Pons (tissue), 1 donor: ENCODE measurements around the gene PIEZO2.
A peak's percentile ranks its signal among the peaks of the same experiment; 100 is the strongest.
"Not testable (repeated sequence)": the region's sequence is repeated elsewhere in the genome, so short reads cannot be mapped to it uniquely, and the experiment has no call there.

Experiments used
- DNase-seq: peaks from one replicate; pipeline ENCODE4 v3.0.0-alpha.2; 2016; ENCODE audit warnings: low spot score

PIEZO2 gene

DNA sequence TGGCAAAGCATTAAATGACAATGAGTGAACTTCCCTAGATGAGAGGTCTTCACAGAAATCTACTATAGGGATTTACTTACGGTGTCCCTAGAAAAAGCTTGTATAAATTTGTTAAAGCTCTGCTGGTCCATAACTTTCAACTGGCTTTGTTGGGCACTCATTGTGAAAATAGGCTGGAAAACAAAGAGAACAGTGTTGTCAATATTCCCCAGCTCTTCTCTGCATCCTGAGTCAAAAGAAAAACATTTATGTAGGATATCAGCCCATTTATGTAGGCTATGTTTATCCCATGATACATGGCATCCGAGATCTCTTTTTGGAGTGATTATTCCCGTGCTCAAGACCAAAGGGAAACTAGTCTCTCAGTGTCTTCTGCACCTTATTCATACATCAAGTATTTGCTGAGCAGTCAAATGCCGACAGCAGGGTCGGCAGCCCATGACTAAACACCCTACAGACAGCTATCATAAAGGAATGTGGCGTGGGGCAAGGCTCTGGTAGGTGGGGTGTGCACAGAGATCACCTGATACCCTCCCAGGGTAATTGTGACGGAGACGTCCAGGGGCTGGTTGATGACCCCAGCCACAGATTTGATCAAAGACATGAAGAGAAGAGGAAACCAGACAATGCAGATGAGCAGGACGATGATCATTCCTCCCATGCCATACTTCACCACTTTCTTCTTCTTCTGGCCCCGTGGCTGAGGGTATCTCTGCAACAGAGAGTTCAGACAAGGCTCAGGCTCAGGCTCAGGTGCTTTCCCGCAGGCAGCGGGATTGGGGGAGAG is 467.6 kb downstream of the PIEZO2 start:
- DNase-seq, result peak; percentile 59

DNA sequence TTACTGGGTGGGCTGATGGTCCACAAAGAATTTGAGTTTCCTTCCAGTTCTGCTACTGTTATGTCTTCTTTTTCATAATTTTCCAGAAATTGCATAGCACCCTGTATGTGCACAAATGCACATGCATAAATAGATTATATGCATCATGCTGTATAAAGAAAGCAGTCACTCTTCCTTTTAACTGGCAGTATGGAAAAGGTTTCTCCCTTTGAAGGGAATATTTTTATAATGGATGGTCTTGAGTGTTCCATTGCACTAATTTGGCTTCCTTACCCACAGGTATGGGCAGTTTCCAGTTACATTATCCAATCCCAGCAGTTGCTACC is 469.1 kb downstream of the PIEZO2 start:
- DNase-seq, result no peak

DNA sequence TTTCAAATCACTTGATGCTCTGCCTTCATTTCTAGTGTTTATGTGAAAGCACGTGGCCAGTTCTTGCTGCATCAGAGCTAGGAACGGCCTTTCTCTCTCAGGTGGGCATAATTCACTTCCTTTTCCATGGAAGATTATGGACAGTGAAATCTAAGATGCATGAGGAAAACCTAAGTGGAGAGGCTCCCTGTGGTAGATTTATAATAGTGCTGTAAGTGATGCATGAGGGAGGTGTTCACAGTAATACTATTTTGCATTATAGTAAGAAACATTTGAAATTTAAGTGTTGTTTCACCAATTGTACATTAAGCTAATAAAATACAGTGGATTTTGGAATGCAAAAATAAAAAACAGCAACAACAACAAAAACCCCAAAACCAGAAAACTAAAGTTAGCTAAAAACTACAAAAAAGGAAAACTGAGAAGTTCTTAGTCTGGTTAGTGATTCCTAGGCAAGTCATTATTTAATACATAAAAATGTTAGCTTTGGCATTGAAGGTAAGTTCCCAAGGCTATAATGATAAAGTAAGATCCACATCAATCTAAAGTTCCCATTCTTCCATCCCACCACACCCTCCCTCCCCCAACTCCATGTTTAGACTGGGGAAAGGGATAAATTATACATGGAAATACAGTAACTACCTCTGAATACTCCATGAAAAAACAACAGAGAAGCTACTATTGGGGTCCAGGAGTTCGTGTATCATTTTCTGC is 469.7 kb downstream of the PIEZO2 start:
- no peak for DNase-seq

DNA sequence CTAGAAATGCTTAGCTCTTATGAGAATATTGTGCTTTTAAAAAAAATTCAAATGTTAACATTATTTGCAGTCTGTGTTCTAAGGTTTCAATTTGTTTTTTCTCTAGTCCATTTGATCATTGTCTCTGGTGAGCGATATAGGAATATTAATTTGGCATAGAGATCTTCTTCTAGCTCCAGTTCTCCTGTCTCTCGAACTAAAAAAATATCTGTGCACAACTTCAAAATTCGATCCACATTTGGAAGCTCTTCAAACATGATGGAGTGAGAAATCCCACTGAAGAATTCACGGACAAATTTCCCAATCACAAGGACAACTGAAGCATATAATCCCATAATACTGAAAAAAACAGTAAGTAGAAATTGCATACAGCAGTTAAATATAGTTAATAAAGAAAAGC is 477.9 kb downstream of the PIEZO2 start:
- DNase-seq, result no peak

DNA sequence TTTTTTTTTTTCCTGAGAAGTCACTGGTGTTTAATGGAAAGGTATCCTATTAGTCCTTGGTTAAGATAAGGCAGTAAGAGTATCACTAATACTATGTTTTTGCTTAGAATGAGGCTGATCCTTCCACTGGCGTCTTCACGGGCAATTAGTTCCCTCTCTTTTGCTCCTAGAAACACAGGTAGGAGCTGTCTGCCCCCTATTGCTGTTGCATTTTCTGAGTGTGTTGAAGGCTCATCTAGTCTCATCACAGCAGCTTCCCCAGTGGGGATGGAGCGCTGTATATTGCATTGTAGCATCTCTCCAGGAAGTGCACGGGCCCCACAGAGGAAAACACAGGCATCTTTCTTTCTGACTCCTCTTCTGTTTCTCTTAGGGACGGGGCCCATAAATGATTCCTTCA is 478.5 kb downstream of the PIEZO2 start:
- DNase-seq, result peak; percentile 42

DNA sequence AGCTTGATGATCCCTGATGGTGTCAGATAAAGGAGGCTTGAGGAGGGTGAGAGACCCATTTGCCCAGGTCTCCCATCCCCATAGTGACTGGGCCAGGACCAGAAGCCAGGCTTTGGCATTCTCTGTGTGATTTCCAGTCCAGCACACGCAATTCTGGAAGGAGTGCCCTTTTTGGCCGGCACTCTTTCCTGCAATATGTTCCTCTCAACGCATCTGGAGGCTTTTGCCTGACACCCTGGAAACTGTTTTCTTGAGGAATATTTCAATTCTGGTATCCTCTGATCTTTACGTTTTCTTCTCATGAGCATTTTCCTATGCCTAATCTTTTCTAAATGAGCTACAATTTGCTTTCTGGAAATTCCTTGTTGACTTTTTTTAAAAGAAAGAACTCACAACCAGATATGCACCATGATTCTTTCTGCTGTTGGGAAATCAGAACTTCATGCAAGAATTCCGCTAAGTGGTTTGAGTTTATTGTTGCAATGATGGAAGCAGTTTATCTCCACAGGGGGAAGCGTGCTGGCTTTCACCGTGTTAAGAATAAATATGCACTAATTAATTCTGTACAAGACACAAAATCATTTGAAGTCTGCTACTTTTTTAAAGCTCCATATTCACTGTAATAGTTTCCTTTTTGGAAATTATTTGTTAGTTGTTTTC is 479.8 kb downstream of the PIEZO2 start:
- no peak for DNase-seq

DNA sequence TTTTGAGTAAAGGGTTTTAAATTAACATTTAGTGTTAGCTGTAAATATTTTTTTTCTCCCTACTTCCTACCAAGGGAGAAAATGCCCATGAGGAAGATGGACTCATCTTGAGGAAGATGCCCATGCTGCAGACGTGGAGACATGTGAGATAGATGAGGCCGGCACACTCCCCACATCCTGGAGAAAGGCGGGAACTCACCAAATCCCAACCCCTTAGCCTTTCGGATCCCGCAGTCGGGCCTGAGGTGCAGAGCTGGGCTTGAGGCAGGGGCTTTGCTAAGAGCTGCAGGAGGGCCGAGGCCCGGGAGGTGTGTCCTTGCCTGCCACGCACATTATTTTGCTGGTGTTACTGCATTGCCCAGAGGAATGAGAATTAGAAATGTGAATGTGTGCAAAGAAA is 485.6 kb downstream of the PIEZO2 start:
- DNase-seq, result no peak

DNA sequence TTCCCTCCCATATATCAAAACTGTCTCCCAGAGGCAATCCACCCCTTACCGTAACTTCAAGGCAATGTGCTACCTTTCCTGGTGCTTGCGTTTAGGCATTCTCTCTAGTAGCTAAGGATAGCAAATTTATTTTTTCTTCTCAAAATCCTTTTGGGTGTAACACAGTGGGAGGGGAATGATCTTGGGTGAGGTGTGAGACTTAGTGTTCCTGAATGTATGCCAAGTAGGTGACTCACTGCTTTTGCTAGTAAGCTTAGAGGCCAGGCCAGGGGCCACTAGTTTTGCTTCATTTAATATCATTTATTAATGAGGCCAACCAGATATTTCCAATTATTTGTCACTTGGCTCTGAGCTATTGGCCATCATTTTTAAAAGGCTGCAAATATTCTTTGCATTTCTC is 488.1 kb downstream of the PIEZO2 start:
- no peak for DNase-seq

DNA sequence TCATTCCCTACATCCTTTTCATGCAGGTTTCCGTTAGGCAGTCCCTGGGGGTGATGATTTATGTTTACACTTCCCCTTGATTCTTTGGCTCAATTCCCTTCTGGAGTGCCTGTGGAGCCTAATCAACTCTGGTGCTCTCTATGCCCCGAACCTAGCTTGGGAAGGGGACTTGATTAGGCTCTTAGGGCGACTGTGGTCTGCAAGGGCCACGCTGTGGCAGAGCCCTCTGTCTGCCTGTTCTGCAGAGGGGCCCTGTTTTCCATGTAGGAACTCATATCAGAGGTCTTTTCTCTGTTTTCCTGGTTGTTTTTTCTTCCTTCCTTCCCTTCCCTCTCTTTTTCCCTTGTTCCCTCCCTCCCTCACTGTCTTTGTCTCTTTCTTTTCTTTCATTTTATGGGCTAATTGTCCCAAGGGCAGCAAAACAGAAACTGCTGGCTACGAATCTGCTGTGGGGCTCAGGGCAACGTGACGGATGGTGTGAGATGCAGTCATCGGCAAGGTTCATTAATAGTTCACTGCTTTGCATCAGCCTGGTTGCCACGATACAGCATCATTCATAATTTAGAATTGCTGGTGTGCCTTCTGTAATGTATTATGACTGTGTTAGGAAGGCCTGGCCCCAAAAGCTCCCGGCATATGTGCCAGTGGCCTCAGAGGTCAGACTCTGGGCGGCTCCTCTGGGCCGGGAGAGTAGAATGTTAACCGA is 489.0 kb downstream of the PIEZO2 start:
- no peak for DNase-seq

DNA sequence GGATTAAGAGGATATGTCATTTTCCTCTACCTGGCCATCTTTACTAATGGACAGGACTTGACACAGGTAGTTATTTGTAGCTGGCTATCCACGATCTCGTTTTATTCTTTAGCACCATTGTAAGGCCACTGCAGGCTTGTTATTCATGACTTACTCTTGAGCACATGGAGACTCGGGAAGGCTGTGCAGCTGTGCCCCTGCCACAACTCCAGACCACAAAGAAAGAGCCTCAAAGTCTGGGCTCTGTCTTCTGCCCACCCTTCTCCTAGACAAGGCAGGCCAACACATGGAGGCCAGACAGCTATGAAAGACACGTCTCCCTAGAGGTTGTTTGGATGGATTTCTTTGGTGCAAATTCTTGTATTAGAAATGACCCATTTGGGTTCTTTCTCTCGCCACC is 489.8 kb downstream of the PIEZO2 start:
- DNase-seq, result no peak

DNA sequence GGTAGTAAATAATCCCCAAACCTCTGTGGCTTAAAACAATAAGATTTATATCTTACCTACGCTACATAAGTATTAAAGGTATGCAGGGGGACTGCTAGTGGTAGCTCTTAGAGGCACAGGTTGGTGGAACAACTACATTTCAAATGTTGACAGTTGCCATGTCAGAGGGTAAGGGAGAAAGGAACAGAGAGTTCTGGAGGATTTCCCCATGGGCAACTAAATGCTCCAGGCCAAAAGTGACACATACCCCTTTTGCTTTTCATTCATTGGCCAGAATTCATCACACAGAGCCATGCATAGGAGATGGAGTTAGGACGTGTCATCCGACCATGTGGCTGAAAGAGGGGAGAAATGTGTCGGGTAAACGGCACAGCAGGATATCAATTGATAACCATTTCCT is 490.4 kb downstream of the PIEZO2 start:
- DNase-seq, result no peak

DNA sequence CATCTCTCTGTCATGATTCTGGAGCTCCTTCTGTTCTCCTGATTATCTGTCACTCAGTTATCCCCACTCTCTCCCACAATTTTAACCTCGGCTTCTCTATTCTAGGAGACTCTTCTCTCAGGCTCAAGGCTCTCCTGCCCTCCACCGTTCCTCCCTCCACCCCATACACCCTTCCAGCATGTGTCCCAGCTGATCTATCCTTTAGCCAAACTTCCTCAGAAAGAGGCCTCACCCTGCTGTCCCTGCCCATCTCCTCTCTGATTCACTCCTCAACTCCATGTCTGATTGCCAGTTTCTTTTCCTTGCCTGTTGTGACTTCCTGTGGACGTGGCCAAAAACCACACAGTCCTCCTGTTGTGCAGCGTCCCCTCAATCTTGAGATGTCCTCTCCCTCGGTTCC is 505.4 kb downstream of the PIEZO2 start:
- not testable (repeated sequence) for DNase-seq

DNA sequence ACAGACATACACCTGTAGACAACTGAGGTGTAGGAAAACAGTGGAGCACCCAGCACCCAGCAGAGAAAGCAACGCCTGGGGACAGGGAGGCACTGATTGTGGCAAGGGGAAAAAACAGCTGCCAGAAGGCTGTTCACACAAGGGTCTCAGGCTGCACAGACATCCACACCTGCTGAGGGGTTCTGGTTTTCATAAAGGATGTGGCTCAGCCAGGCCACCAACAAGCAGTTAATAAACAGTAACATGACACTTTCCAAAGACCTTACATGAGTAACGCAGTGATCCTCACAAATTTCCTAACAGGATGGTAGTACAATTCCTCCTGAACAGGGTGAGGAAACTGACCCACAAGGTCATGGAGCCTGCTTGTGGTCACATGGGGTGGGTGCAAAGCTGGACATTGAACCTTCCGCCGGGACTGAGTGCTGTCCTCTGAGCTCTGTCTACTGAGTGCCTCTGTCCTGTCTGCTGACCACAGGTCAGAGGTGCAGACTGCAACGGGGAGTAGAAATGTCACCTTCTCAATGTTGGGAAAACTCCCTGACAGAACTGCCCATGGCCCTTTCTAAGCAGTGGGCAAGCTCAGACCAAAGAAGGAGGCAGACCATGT is 506.3 kb downstream of the PIEZO2 start:
- DNase-seq, result not testable (repeated sequence)

DNA sequence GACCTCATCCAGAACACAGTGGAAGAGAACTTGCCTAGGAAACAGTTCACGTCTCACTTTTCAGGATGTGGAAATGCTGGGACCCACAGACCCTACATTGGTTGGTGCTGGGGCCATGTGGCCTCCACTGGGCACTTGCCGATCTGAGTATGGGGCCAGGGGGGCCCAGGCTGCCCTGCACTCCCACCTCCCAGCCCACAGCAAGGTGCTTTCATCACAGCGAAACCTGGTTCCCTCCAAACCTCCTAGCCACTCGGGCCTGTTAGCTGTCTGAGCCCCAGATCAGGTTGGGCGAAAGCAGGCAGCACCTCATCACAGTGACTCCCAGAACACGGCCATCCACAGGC is 510.9 kb downstream of the PIEZO2 start:
- DNase-seq, result not testable (repeated sequence)

DNA sequence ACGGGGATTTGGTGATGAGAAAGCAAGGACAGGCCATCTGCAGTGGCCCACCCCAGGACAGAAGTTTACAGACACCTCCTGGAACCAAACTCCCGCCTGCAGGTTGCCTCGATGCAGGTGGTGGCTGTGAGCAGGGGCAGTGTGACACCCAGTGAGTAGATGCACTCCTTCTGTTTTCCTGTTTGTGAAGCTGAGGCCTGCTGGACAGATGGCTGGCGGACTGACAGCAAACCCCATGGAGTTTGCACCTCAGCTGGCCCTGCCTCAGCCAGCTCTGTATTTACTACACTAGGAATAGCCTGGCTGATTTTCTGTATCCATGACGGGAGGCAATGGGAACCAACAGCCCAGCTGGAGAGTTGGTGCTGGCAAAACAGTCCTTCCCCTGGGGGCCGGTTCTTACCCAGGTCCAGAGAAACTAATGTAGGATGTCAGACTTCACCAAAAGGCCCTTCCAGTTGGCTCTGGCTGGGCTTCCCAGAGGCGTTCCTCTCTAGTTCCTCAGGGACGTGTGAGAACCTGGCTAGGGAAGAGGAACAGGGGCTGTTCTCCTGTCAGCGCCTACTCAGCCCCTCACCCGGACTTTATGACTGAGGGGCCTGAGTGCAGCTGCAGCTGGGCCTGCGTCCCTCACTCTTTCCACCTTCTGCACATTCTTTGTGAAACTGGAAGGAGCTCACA is 511.4 kb downstream of the PIEZO2 start:
- DNase-seq, result not testable (repeated sequence)

DNA sequence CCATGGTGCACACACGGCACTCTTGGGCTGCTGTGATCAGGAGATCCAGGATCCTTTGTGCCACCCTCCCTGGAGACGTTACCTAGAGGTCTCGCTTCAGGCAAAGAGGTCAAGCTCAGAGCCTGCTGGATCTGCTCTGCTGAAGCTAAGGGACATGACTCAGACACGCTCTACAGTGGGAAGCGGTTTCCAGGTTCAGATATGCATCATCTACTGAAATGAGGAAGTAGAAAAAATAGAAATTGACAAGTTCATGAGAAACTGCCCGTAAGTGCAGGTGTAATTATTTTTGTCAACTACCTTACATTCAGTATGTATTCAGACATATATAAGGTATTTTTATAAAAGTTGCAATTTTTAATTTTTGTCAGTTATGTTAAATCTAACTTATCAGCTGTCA is 520.3 kb downstream of the PIEZO2 start:
- not testable (repeated sequence) for DNase-seq

DNA sequence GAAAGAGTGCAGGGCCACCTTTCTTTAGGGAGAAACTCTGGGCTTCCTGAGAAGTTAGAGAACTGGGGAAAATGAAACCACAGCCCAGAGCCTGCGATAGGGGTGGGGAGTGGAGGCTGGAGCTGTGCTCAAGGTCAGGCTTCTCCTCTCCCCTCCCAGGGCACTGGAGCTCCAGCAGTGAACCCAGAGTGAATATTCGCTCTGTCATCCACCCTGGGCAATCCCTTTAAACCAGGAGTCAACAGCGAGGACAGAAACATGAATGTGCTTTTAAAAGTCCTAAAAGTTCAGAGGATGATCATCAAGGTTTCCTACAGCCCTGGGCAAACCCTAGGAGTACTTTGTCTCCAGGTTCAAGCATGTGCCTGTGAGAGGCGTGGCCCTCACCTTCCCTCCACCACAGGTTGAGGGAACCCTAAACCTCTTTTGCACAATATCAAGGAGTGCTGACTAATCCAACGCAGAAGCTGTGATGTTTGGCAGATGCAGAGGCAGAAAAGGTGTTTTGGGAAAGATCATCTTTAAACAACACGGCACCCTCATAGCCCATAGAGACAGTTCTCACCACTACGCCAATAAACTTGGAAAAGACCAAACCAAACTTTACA is 522.7 kb downstream of the PIEZO2 start:
- DNase-seq, result not testable (repeated sequence)

DNA sequence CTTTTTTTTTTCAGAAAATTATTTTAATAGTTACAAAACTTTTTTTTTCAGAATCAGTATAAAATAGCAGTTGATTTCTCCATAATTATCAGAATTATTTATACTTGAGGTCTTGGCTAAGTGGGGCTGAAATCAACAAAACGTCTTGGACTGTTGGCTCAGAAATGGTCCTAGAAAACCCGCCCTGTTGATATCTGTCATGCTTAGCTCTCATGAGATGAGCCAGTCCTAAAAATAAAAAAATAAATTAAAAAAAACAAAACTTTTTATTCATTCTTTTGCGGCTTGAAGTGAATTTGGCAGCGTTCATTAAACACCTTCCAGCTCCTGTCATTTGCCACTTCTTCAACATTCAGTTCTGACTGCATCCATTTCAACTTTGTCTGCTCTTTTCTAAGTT is 525.8 kb downstream of the PIEZO2 start:
- DNase-seq, result not testable (repeated sequence)

DNA sequence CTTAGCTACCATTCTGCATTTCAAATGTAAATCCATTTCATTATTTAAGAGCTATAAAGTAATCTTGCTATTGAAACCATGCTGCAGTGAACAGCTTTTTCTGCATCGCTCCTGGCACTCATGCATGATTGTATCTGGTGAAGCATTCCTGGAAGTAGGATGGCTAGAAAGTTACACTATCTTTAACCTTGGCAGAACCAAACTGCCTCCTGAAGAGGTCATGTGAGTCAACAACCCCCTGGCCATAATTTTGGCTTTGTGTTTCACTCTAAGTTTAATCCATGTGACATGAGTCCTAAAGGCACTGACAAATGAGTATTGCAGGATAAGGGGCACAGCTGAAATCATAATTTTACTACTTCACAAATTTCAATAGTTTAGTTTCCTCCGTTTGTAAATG is 526.4 kb downstream of the PIEZO2 start:
- not testable (repeated sequence) for DNase-seq

DNA sequence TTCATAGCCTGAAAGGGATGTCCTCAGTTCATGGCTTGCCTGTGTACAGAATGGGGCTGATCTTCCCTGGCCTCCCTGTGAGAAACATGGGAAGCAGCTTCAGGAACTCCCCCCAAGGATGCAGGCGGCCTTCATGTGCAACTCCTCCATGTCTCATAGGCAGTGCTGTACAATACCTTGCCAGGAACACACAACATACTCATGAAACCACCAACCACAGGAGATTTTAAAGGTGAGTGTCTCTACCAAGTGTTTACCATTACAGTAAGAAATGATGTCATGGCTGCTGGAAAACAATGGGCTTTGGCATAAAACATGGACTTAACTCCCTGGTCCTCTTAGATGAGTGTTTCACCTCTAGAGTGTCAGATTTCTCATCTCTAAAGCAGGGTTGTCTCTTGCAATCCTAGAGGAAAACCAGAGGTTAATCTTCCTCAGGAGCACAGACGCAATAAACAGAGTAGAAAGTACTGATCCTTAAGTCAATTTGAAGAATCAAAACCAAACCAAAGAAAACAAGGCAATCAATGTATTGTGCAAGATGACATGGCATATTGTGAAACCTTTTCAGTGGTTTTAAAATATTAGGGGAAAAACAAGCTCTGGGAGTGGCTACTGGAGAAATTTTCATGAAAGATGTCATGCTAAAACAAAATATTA is 528.6 kb downstream of the PIEZO2 start:
- DNase-seq, result not testable (repeated sequence)
